GM18873 (cell line): ENCODE data around the gene DENND6A.

Experiments
- ATAC-seq: cut with Tn5 transposase; IDR thresholded peaks from one replicate; pipeline ENCODE4 v1.9.1; 2021; ENCODE audit warnings: mild to moderate bottlenecking, moderate library complexity, moderate number of reproducible peaks; ENCODE audit not compliant: unreplicated experiment, low FRiP score

The DENND6A gene

DNA sequence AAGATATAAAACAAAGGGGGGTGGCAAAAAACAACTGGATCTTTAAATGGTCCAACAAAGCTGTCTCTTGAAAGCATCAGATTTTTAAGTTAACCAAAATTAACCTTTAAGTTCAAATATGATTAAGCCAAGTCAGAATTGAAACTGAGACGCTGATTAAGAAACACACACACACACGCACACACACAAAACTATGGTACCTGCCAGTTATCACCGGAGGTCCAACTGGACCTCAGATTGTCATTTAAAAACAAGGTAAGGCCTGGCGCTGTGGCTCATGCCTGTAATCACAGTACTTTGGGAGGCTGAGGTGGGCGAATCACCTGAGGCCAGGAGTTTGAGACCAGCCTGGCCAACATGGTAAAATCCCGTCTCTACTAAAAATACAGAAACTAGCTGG, 106.1 kb downstream of the DENND6A start:
- ATAC-seq: no peak

DNA sequence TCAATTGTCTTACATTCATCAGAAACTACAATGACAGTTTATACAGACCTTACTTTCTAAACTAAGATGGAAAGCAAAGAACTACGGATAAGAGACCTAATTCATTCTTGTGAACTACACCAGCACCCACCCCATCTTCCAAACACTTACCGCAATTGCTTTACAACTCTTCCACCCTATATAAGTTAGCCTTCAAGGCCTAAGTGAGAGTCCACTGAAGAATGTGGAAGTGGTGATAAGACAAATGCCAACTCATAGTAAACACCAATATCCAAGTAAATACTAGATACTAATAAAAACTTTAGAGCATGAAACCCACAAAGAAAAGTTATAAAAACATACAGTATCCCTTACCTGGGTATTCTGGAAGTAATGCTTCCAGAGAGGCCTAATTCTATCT, 109.3 kb downstream of the DENND6A start:
- no peak for ATAC-seq

DNA sequence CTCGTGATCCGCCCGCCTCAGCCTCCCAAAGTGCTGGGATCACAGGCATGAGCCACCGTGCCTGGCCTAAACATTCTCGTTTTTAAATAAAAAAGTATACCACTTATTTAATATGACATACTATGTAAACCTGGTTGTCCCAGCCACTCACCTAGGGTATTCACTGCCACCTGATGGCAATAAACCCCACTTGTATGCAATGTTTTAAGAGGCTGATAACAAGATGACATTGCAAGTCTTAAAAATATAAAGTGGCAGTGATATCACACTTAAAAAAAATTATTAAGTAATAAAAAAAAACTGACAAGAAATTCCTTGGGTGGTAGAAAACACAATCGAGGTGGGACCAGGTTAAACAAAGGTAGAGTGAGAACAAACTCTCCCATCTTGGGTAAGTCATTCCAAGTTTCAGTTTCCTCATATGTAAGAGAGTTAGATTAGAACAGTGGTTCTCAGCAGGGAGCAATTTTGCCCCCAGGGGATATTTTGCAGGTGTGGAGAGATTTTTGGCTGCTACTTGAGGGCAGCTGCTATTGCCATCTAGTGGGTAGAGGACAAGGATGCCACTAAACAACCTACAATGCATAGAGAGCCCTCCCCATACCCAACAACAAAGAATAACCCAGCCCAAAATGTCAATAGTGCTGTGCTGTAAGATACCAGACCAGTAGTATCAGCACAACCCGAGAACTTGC, 110.3 kb downstream of the DENND6A start:
- ATAC-seq: no peak

DNA sequence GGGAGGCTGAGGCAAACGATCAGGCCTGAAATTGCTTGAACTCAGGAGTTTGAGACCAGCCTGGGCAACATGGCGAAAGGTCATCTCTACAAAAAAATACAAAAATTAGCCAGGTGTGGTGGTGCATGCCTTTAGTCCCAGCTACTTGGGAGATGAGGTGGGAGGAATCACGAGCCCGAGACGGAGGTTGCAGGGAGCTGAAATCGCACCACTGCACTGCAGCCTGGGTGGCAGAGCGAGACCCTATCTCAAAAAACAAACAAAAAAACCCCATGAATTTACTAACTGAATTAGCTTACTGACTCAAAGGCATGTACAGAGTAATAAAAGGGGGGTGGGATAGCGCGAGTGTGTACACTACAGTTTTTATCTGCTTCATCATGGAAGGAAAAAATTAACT, 115.1 kb downstream of the DENND6A start:
- ATAC-seq: no peak

DNA sequence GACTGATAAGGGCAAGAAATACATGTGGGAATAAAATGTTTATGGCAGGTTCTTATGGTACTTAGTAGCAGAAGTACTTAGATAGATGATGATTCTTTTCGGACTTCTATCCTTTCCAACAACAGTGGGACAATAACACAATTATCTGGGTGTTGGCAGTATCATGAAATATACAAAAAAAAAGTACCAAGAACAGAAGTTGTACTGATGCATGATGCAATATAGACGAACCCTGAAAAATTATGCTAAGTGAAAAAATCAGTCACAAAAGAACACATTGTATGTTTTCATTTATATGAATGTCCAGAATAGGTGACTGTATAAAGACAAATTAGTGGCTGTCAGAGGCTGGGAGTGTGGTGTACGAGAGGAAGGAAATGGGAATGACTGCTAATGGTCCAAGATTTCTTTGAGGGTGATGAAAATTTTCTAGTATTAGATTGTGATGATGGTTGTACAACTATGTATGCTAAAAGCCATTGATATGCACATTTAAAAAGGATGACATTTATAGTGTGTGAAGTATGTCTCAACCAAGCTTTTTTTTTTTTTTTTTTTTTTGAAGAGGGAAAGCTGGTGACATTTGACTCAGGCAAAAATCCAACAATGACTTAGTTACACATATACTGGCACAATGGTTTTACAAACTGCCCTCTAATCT, 116.8 kb downstream of the DENND6A start:
- no peak for ATAC-seq
